NT2/D1 (cell line): ENCODE measurements around the gene ZBTB11.
"Not testable (repeated sequence)": the region's sequence is repeated elsewhere in the genome, so short reads cannot be mapped to it uniquely, and the experiment has no call there.

Experiments
- DNase-seq: peaks from one replicate; pipeline ENCODE4 v3.0.0-alpha.2; 2011; ENCODE audit warnings: low read depth, low spot score
- H3K27me3 ChIP-seq: 2 replicates; pipeline ENCODE4 v1.6.0; 2011; ENCODE audit warnings: mild to moderate bottlenecking; ENCODE audit not compliant: insufficient read length, insufficient read depth
- H3K36me3 ChIP-seq: 2 replicates; pipeline ENCODE4 v1.6.1; 2011; ENCODE audit warnings: mild to moderate bottlenecking, low read length, mixed read lengths; ENCODE audit not compliant: insufficient read depth, insufficient read length
- H3K4me1 ChIP-seq: 2 replicates; pipeline ENCODE4 v1.5.1; 2011; ENCODE audit not compliant: insufficient read depth, insufficient read length
- H3K4me3 ChIP-seq: 2 replicates; pipeline ENCODE4 v1.5.1; 2011; ENCODE audit warnings: low read depth; ENCODE audit not compliant: insufficient read length
- H3K9ac ChIP-seq: 2 replicates; pipeline ENCODE4 v1.6.0; 2011; ENCODE audit warnings: low read depth; ENCODE audit not compliant: insufficient read length
- H3K9me3 ChIP-seq: 2 replicates; pipeline ENCODE4 v1.5.1; 2011; ENCODE audit warnings: mild to moderate bottlenecking, low read length; ENCODE audit not compliant: insufficient read depth
- SUZ12 ChIP-seq: IDR thresholded peaks from 2 replicates; pipeline ENCODE4 v1.6.1; 2011; ENCODE audit not compliant: insufficient read length, insufficient read depth; ENCODE audit errors: extremely low read depth
- YY1 ChIP-seq: IDR thresholded peaks from 2 replicates; pipeline ENCODE4 v1.6.1; 2011; ENCODE audit not compliant: insufficient read length, insufficient read depth
- ZNF274 ChIP-seq: IDR thresholded peaks from 2 replicates; pipeline ENCODE4 v1.6.1; 2011; ENCODE audit warnings: mild to moderate bottlenecking, low read depth, low read length

The ZBTB11 gene

DNA sequence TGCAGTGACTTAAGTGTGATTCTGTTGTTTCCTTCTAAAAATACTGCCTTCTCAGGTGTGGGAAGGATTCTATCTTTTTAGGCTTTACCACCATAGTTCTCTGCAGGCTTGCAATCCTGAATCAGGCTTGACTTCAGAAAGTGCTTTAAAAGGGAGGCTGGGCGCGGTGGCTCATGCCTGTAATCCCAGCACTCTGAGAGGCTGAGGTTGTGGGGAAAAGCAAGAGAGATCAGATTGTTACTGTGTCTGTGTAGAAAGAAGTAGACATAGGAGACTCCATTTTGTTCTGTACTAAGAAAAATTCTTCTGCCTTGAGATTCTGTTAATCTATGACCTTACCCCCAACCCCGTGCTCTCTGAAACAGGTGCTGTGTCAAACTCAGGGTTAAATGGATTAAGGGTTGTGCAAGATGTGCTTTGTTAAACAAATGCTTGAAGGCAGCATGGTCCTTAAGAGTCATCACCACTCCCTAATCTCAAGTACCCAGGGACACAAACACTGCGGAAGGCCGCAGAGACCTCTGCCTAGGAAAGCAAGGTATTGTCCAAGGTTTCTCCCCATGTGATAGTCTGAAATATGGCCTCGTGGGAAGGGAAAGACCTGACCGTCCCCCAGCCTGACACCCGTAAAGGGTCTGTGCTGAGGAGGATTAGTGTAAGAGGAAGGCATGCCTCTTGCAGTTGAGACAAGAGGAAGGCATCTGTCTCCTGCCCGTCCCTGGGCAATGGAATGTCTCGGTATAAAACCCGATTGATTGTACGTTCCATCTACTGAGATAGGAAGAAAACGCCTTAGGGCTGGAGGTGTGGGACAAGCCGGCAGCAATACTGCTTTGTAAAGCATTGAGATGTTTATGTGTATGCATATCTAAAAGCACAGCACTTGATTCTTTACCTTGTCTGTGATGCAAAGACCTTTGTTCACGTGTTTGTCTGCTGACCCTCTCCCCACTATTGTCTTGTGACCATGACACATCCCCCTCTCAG, 15.0 kb upstream of the ZBTB11 start:
- not testable (repeated sequence) for H3K36me3 ChIP-seq, H3K9ac ChIP-seq, H3K4me1 ChIP-seq, H3K4me3 ChIP-seq, H3K9me3 ChIP-seq, H3K27me3 ChIP-seq, DNase-seq

DNA sequence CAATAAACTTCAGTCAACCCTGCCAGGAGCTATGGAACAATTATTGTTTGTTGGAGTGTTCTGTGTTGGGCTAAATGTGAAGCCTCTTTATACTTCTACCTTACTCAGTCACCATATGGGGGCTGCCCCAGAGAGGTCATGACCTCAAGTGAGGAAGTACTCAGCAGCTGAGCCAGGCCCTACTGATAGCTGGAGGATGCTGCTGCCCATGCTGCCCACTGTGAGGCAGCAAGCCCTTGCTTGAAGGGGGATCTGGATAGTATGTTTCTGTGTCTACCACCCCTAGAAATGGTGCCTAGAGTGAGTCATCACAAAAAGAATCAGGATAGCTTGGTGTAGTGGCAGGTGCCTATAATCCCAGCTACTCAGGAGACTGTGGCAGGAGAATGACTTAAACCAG, 14.0 kb upstream of the ZBTB11 start:
- TF ChIP-seq SUZ12 (no peak), ZNF274 (no peak), YY1 (no peak)
- Histone ChIP-seq H3K27me3 (no peaks in the 10 kb centered on the region), H3K9me3 (no peaks in the 10 kb centered on the region), H3K36me3 (peaks cover 3% of the 10 kb centered on the region), H3K4me3 (no peak overlapping the region), H3K4me1 (peaks cover 5% of the 10 kb centered on the region), H3K9ac (no peak overlapping the region)
- no peak for DNase-seq

DNA sequence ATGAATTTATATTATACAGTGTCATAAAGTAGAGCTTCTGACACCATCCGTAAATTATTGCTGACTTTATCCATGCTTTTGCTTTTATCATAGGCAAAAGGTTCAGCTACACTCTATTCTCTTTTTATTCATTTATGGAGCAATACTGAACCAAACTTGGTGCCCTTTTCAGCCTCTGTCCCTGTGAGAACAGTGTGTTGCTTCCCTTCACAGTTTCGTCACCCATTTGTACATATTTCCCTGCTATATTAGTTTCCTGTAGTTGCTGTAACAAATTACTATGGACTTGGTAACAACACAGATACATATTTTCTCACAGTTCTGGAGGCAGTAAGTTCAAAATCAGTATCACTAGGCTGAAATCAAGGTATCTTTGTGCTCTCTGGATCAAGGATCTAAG, 12.4 kb upstream of the ZBTB11 start:
- no peak for DNase-seq
- TF ChIP-seq SUZ12: no peak
- no peak for TF ChIP-seq YY1
- TF ChIP-seq ZNF274: no peak
- Histone ChIP-seq H3K36me3 (peaks cover 20% of the 10 kb centered on the region), H3K4me3 (no peak overlapping the region), H3K9me3 (no peaks in the 10 kb centered on the region), H3K4me1 (peaks cover 5% of the 10 kb centered on the region), H3K9ac (no peak overlapping the region), H3K27me3 (no peaks in the 10 kb centered on the region)

DNA sequence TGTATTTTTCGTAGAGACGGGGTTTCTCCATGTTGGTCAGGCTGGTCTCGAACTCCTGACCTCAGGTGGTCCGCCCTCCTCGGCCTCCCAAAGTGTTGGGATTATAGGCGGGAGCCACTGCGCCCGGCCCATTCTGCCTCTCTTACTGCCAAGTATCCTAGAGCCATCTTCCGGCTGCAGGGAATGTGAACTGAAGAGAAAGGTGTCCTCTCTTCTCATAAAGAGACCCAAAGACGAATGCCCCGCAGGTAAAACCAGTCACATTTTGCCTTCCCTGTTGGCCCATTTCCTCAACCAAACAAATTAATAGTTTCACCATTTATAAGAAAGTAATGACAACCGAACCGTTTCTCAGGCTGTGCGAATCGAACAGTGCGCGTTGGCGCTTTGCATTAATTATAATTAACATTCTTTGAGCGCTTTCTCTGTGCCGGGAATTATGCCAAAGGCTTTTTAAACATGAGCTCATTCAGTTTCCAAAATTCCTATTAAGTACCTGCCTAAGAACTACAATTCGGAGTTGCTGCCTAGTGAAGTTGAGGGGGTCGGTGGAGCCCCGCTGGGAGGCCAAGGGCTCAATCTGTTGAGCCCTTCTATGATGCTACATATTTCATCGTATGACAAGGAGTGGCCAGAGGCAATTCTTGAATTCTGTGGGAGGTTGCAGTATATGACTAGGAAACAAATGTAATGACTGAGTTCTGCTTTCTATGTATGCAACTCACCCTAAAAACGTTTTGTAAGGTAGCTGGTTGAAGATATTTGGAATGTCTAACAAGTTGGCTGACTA, 10.4 kb upstream of the ZBTB11 start:
- H3K36me3 ChIP-seq: peaks cover 39% of the 10 kb centered on the region
- H3K27me3 ChIP-seq: no peaks in the 10 kb centered on the region
- H3K9ac ChIP-seq: peak overlapping the region; percentile 77
- H3K9me3 ChIP-seq: no peaks in the 10 kb centered on the region
- DNase-seq: no peak
- H3K4me3 ChIP-seq: peak overlapping the region; percentile 87
- H3K4me1 ChIP-seq: peaks cover 5% of the 10 kb centered on the region
- TF ChIP-seq ZNF274 (no peak), SUZ12 (no peak), YY1 (no peak)

DNA sequence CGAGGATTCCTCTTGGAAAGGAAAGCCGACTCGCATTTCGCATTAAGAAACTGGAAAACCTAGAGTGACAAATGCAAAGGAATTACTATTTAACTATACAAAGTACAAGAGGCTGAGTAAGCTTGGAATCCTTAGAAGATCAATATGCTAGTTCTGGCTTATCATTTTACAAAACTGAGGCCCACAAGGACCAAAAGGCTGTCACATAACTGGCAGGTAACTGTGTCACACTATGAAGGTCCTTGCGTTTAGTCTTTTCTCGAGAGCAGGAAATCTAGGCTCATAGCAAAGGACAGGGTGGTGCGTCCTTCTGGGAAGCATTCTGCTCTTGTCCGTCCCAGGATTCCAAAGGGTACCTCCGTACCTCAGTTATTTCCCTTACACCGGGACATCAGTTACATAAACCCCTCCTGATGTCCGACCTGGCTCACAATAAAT, 9.0 kb upstream of the ZBTB11 start:
- peaks cover 3% of the 10 kb centered on the region for H3K4me1 ChIP-seq
- H3K27me3 ChIP-seq: no peaks in the 10 kb centered on the region
- H3K9me3 ChIP-seq: no peaks in the 10 kb centered on the region
- peaks cover 54% of the 10 kb centered on the region for H3K36me3 ChIP-seq
- TF ChIP-seq YY1 (no peak), ZNF274 (no peak), SUZ12 (no peak)
- peak overlapping the region; percentile 95 for H3K9ac ChIP-seq
- H3K4me3 ChIP-seq: peak overlapping the region; percentile 87
- DNase-seq: no peak

DNA sequence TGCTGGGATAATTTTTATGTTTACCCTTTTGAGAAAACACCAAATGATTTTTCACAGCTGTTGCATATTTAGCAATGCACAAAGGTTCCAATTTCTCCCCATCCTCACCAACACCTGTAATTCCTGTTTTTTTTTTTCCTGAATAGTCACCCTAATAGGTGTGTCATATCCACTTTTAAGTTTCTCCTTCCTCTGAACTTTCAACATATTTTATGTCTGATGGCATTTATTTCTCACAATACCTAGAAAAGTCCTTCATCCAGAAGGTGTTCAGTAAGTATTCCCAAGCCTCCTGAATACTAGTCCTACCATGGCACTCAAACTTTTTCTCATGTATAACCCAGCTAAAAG, 8.1 kb upstream of the ZBTB11 start:
- Histone ChIP-seq H3K4me1 (no peaks in the 10 kb centered on the region), H3K27me3 (no peaks in the 10 kb centered on the region), H3K9ac (peak overlapping the region; percentile 95), H3K9me3 (no peaks in the 10 kb centered on the region), H3K4me3 (peak overlapping the region; percentile 87), H3K36me3 (peaks cover 63% of the 10 kb centered on the region)
- TF ChIP-seq SUZ12 (no peak), ZNF274 (no peak), YY1 (no peak)
- no peak for DNase-seq

DNA sequence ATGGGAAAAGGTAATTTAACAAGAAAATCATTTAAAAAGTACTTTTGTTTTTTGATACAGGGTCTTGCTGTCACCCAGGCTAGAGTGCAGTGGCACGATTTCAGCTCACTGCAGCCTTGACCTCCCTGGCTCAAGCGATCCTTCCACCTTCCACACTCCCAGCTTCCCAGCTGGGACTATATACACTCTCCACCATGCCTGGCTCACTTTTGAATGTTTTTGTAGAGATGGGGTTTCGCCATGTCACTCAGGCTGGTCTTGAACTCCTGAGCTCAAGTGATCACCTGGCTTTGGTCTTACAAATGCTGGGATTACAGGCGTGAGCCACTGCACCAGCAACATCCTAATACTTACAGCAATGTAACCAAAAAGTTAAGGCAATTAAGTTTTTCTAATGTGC, 3.5 kb upstream of the ZBTB11 start:
- H3K36me3 ChIP-seq: peaks cover 63% of the 10 kb centered on the region
- no peaks in the 10 kb centered on the region for H3K4me1 ChIP-seq
- DNase-seq: no peak
- no peaks in the 10 kb centered on the region for H3K9me3 ChIP-seq
- no peak overlapping the region for H3K9ac ChIP-seq
- no peak overlapping the region for H3K4me3 ChIP-seq
- no peak for TF ChIP-seq SUZ12
- no peak for TF ChIP-seq YY1
- no peak for TF ChIP-seq ZNF274
- H3K27me3 ChIP-seq: no peaks in the 10 kb centered on the region

DNA sequence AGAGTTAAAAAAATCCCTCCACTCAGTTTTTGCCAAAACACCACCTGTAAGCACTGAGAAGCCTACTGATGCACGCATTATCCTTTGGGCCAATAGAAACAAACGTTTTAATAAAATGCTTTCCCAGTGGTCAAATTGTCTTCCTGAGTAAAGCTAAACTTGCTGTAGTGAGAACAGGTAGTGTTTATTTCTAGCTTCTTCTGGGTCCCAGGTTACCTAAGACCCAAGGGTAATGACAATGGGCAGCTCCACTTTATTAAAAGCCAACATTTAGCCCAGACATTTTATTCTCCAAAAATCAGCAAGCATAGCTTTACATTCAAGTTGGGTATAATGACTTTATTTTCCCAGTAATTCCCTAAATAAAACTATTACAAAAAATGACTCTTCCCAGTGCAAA, 1.9 kb upstream of the ZBTB11 start:
- H3K4me3 ChIP-seq, H3K9me3 ChIP-seq, DNase-seq, H3K27me3 ChIP-seq, H3K9ac ChIP-seq, H3K4me1 ChIP-seq: not testable (repeated sequence)
- H3K36me3 ChIP-seq: peaks cover 47% of the 10 kb centered on the region
